ENCODE measurements around the gene PRSS36.

Gene PRSS36

GRCh38 chr16:31130336-31130891, 19.5 kb downstream of the PRSS36 start:
- peaks cover 16% of the 10 kb centered on the region for H3K4me1 ChIP-seq (ENCODE audit: control insufficient read depth, low read depth, low read length)
- H3K9ac ChIP-seq (ENCODE audit: low read length) = no peak overlapping the region
- H3K27me3 ChIP-seq (ENCODE audit: control insufficient read depth, insufficient read depth, low read length) = no peaks in the 10 kb centered on the region
- no peaks in the 10 kb centered on the region for H3K9me3 ChIP-seq (ENCODE audit: control insufficient read depth, low read depth, low read length)
- H3K36me3 ChIP-seq (ENCODE audit: control insufficient read depth, low read depth, low read length) = peaks cover 18% of the 10 kb centered on the region
- no peak overlapping the region for H3K27ac ChIP-seq (ENCODE audit: low read length)
- no peak overlapping the region for H3K4me3 ChIP-seq (ENCODE audit: low read length)

GRCh38 chr16:31129568-31130335, 20.1 kb downstream of the PRSS36 start:
- Histone ChIP-seq H3K36me3 (ENCODE audit: control insufficient read depth, low read depth, low read length) (peaks cover 18% of the 10 kb centered on the region), H3K27me3 (ENCODE audit: control insufficient read depth, insufficient read depth, low read length) (no peaks in the 10 kb centered on the region), H3K4me3 (ENCODE audit: low read length) (no peak overlapping the region), H3K4me1 (ENCODE audit: control insufficient read depth, low read depth, low read length) (peaks cover 15% of the 10 kb centered on the region), H3K9me3 (ENCODE audit: control insufficient read depth, low read depth, low read length) (no peaks in the 10 kb centered on the region), H3K9ac (ENCODE audit: low read length) (no peak overlapping the region), H3K27ac (ENCODE audit: low read length) (no peak overlapping the region)

GRCh38 chr16:31128711-31129567, 20.9 kb downstream of the PRSS36 start:
- Histone ChIP-seq H3K27me3 (ENCODE audit: control insufficient read depth, insufficient read depth, low read length) (no peaks in the 10 kb centered on the region), H3K36me3 (ENCODE audit: control insufficient read depth, low read depth, low read length) (peaks cover 23% of the 10 kb centered on the region), H3K27ac (ENCODE audit: low read length) (no peak overlapping the region), H3K4me3 (ENCODE audit: low read length) (no peak overlapping the region), H3K4me1 (ENCODE audit: control insufficient read depth, low read depth, low read length) (peaks cover 8% of the 10 kb centered on the region), H3K9me3 (ENCODE audit: control insufficient read depth, low read depth, low read length) (no peaks in the 10 kb centered on the region), H3K9ac (ENCODE audit: low read length) (no peak overlapping the region)

- Histone ChIP-seq H3K27me3 (ENCODE audit: control insufficient read depth, insufficient read depth, low read length) (no peaks in the 10 kb centered on the region), H3K9ac (ENCODE audit: low read length) (no peak overlapping the region), H3K36me3 (ENCODE audit: control insufficient read depth, low read depth, low read length) (peaks cover 20% of the 10 kb centered on the region), H3K27ac (ENCODE audit: low read length) (no peak overlapping the region), H3K4me1 (ENCODE audit: control insufficient read depth, low read depth, low read length) (no peaks in the 10 kb centered on the region), H3K4me3 (ENCODE audit: low read length) (no peak overlapping the region), H3K9me3 (ENCODE audit: control insufficient read depth, low read depth, low read length) (no peaks in the 10 kb centered on the region)
Measured at GRCh38 chr16:31127182-31127581, 22.7 kb downstream of the PRSS36 start.

DNA sequence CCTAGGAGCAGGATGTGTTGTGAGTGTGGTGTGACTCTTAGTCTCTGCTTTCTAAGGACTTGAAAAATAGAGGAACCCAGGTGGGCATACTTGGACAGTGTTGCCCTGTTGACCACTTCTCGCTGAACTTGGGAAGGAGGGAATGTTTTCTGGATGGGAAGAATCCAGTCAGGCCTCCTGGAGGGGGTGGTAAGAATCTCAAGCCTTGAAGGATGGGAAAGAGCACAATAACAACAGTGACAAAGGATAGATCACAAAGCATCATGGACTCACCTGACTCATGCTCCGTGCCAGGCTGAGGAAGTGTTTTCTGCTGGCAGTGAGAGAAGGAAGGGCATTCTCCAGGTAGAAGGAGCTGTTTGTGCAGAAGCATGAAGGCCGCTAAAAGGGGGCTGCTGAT, 24.0 kb downstream of the PRSS36 start:
- no peaks in the 10 kb centered on the region for H3K9me3 ChIP-seq (ENCODE audit: control insufficient read depth, low read depth, low read length)
- peaks cover 31% of the 10 kb centered on the region for H3K36me3 ChIP-seq (ENCODE audit: control insufficient read depth, low read depth, low read length)
- no peak overlapping the region for H3K4me3 ChIP-seq (ENCODE audit: low read length)
- no peaks in the 10 kb centered on the region for H3K4me1 ChIP-seq (ENCODE audit: control insufficient read depth, low read depth, low read length)
- H3K27ac ChIP-seq (ENCODE audit: low read length) = no peak overlapping the region
- H3K9ac ChIP-seq (ENCODE audit: low read length) = no peak overlapping the region
- H3K27me3 ChIP-seq (ENCODE audit: control insufficient read depth, insufficient read depth, low read length) = no peaks in the 10 kb centered on the region

DNA sequence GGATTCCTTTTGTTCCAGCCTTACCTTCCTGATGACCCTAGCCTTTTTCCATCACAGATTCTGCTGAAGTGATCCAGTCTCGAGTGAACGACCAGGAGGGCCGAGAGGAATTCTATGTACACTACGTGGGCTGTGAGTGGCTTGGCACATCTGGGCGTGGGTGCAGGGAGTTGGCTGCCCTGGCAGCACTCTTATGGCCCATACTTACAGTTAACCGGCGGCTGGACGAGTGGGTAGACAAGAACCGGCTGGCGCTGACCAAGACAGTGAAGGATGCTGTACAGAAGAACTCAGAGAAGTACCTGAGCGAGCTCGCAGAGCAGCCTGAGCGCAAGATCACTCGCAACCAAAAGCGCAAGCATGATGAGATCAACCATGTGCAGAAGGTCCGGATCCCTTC, 29.7 kb downstream of the PRSS36 start:
- H3K9ac ChIP-seq (ENCODE audit: low read length) = no peak overlapping the region
- H3K27ac ChIP-seq (ENCODE audit: low read length) = no peak overlapping the region
- H3K9me3 ChIP-seq (ENCODE audit: control insufficient read depth, low read depth, low read length) = no peaks in the 10 kb centered on the region
- H3K36me3 ChIP-seq (ENCODE audit: control insufficient read depth, low read depth, low read length) = peaks cover 43% of the 10 kb centered on the region
- H3K27me3 ChIP-seq (ENCODE audit: control insufficient read depth, insufficient read depth, low read length) = no peaks in the 10 kb centered on the region
- H3K4me3 ChIP-seq (ENCODE audit: low read length) = no peak overlapping the region
- H3K4me1 ChIP-seq (ENCODE audit: control insufficient read depth, low read depth, low read length) = peaks cover 6% of the 10 kb centered on the region

- Histone ChIP-seq H3K4me1 (ENCODE audit: control insufficient read depth, low read depth, low read length) (peaks cover 6% of the 10 kb centered on the region), H3K4me3 (ENCODE audit: low read length) (peak overlapping the region; percentile 78), H3K27ac (ENCODE audit: low read length) (no peak overlapping the region), H3K27me3 (ENCODE audit: control insufficient read depth, insufficient read depth, low read length) (no peaks in the 10 kb centered on the region), H3K9me3 (ENCODE audit: control insufficient read depth, low read depth, low read length) (no peaks in the 10 kb centered on the region), H3K36me3 (ENCODE audit: control insufficient read depth, low read depth, low read length) (peaks cover 36% of the 10 kb centered on the region), H3K9ac (ENCODE audit: low read length) (peak overlapping the region; percentile 65)
Measured at GRCh38 chr16:31118223-31119155, 31.4 kb downstream of the PRSS36 start.

GRCh38 chr16:31117384-31118222, 32.3 kb downstream of the PRSS36 start, which contains the start of gene KAT8:
Gene KAT8, plus strand, starts transcription at chr16:31117664. Its CDS starts 18 bp downstream, at chr16:31117682.
- Histone ChIP-seq H3K36me3 (ENCODE audit: control insufficient read depth, low read depth, low read length) (peaks cover 38% of the 10 kb centered on the region), H3K27me3 (ENCODE audit: control insufficient read depth, insufficient read depth, low read length) (no peaks in the 10 kb centered on the region), H3K4me3 (ENCODE audit: low read length) (peak within 1 kb of the TSS; percentile 78), H3K9ac (ENCODE audit: low read length) (peak within 1 kb of the TSS; percentile 65), H3K4me1 (ENCODE audit: control insufficient read depth, low read depth, low read length) (peaks cover 6% of the 10 kb centered on the region), H3K9me3 (ENCODE audit: control insufficient read depth, low read depth, low read length) (no peaks in the 10 kb centered on the region), H3K27ac (ENCODE audit: low read length) (no peak within 1 kb of the TSS)

DNA sequence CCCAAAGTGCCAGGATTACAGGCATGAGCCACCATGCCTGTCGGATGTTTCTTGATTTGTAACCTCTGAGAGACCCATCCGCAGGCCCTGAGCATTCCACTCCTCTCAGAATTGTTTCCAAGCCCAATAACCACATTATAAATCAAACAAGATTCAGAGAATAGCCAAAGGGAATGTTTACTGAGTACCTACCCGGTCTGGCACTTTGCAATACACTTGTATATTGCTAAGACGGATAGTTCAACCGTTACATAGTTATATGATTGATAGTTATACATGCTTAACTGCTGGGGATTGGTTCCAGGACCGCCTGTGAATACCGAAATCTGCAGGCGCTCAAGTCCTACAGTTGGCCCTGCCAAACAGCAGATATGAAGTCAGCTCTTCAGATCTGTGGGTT, 35.4 kb downstream of the PRSS36 start:
- H3K4me1 ChIP-seq (ENCODE audit: control insufficient read depth, low read depth, low read length) = peaks cover 6% of the 10 kb centered on the region

More for the DNA sequence above, 35.4 kb downstream of the PRSS36 start:
- Histone ChIP-seq H3K27me3 (ENCODE audit: control insufficient read depth, insufficient read depth, low read length) (no peaks in the 10 kb centered on the region), H3K27ac (ENCODE audit: low read length) (no peak overlapping the region), H3K9ac (ENCODE audit: low read length) (no peak overlapping the region), H3K9me3 (ENCODE audit: control insufficient read depth, low read depth, low read length) (no peaks in the 10 kb centered on the region), H3K36me3 (ENCODE audit: control insufficient read depth, low read depth, low read length) (peaks cover 36% of the 10 kb centered on the region), H3K4me3 (ENCODE audit: low read length) (no peak overlapping the region)

Measured in iPS-18a (cell line).